ENCODE data around the gene ATP5F1E. TPM values are rescaled to one million over a fixed set of nuclear protein-coding genes. Genes with fewer than 3 reads are reported as not detected.

ATP5F1E gene
- total RNA-seq, 1 donor from 2014 or later: 28.2 TPM

GRCh38 chr20:59025086-59025485 lies 7.0 kb downstream of the ATP5F1E start:
- H3K27me3 ChIP-seq (ENCODE audit: control insufficient read depth in 3 of 3, insufficient read depth in 3 of 3, low read length in 3 of 3): no peaks in the 10 kb centered on the region
- H3K9ac ChIP-seq (ENCODE audit: low read depth in 1 of 3, low read length in 3 of 3): no peak overlapping the region
- H3K9me3 ChIP-seq (ENCODE audit: control insufficient read depth in 3 of 3, low read length in 3 of 3): no peaks in the 10 kb centered on the region
- H3K36me3 ChIP-seq (ENCODE audit: control insufficient read depth in 3 of 3, insufficient read depth in 3 of 3, low read length in 3 of 3): peaks cover 32 to 60% (median 51%) of the 10 kb centered on the region in 3 donors
- no peak overlapping the region for H3K27ac ChIP-seq (ENCODE audit: low read depth, low read length)
- H3K4me3 ChIP-seq (ENCODE audit: low read length in 3 of 3): no peak overlapping the region
- H3K4me1 ChIP-seq (ENCODE audit: control insufficient read depth in 3 of 3, insufficient read depth in 3 of 3, low read length in 3 of 3): peaks cover 9 to 27% (median 20%) of the 10 kb centered on the region in 3 donors

GRCh38 chr20:59024111-59024530 lies 8.0 kb downstream of the ATP5F1E start:
- no peaks in the 10 kb centered on the region for H3K9me3 ChIP-seq (ENCODE audit: control insufficient read depth in 3 of 3, low read length in 3 of 3)
- H3K4me3 ChIP-seq (ENCODE audit: low read length in 3 of 3): no peak overlapping the region
- H3K4me1 ChIP-seq (ENCODE audit: control insufficient read depth in 3 of 3, insufficient read depth in 3 of 3, low read length in 3 of 3): peaks cover 5 to 21% (median 14%) of the 10 kb centered on the region in 3 donors
- H3K27me3 ChIP-seq (ENCODE audit: control insufficient read depth in 3 of 3, insufficient read depth in 3 of 3, low read length in 3 of 3): no peaks in the 10 kb centered on the region
- H3K27ac ChIP-seq (ENCODE audit: low read depth, low read length): no peak overlapping the region
- peaks cover 29 to 51% (median 49%) of the 10 kb centered on the region in 3 donors for H3K36me3 ChIP-seq (ENCODE audit: control insufficient read depth in 3 of 3, insufficient read depth in 3 of 3, low read length in 3 of 3)
- H3K9ac ChIP-seq (ENCODE audit: low read depth in 1 of 3, low read length in 3 of 3): no peak overlapping the region

GRCh38 chr20:59023616-59024015 lies 8.5 kb downstream of the ATP5F1E start:
- peaks cover 29 to 46% (median 44%) of the 10 kb centered on the region in 3 donors for H3K36me3 ChIP-seq (ENCODE audit: control insufficient read depth in 3 of 3, insufficient read depth in 3 of 3, low read length in 3 of 3)
- no peaks in the 10 kb centered on the region for H3K27me3 ChIP-seq (ENCODE audit: control insufficient read depth in 3 of 3, insufficient read depth in 3 of 3, low read length in 3 of 3)
- H3K9me3 ChIP-seq (ENCODE audit: control insufficient read depth in 3 of 3, low read length in 3 of 3): no peaks in the 10 kb centered on the region
- H3K9ac ChIP-seq (ENCODE audit: low read depth in 1 of 3, low read length in 3 of 3): no peak overlapping the region
- no peak overlapping the region for H3K27ac ChIP-seq (ENCODE audit: low read depth, low read length)
- no peak overlapping the region for H3K4me3 ChIP-seq (ENCODE audit: low read length in 3 of 3)
- peaks cover 0 to 16% (median 10%) of the 10 kb centered on the region in 3 donors for H3K4me1 ChIP-seq (ENCODE audit: control insufficient read depth in 3 of 3, insufficient read depth in 3 of 3, low read length in 3 of 3)

GRCh38 chr20:59022754-59023153 lies 9.4 kb downstream of the ATP5F1E start:
- H3K4me3 ChIP-seq (ENCODE audit: low read length in 3 of 3): no peak overlapping the region
- H3K36me3 ChIP-seq (ENCODE audit: control insufficient read depth in 3 of 3, insufficient read depth in 3 of 3, low read length in 3 of 3): peaks cover 29 to 42% (median 38%) of the 10 kb centered on the region in 3 donors
- H3K9ac ChIP-seq (ENCODE audit: low read depth in 1 of 3, low read length in 3 of 3): no peak overlapping the region
- H3K9me3 ChIP-seq (ENCODE audit: control insufficient read depth in 3 of 3, low read length in 3 of 3): no peaks in the 10 kb centered on the region
- peaks cover 0 to 16% (median 8%) of the 10 kb centered on the region in 3 donors for H3K4me1 ChIP-seq (ENCODE audit: control insufficient read depth in 3 of 3, insufficient read depth in 3 of 3, low read length in 3 of 3)
- no peaks in the 10 kb centered on the region for H3K27me3 ChIP-seq (ENCODE audit: control insufficient read depth in 3 of 3, insufficient read depth in 3 of 3, low read length in 3 of 3)
- no peak overlapping the region for H3K27ac ChIP-seq (ENCODE audit: low read depth, low read length)

- Histone ChIP-seq H3K27ac (ENCODE audit: low read depth, low read length) (no peak overlapping the region), H3K4me3 (ENCODE audit: low read length in 3 of 3) (no peak overlapping the region), H3K4me1 (ENCODE audit: control insufficient read depth in 3 of 3, insufficient read depth in 3 of 3, low read length in 3 of 3) (peaks cover 4 to 12% (median 6%) of the 10 kb centered on the region in 3 donors), H3K27me3 (ENCODE audit: control insufficient read depth in 3 of 3, insufficient read depth in 3 of 3, low read length in 3 of 3) (no peaks in the 10 kb centered on the region), H3K9me3 (ENCODE audit: control insufficient read depth in 3 of 3, low read length in 3 of 3) (no peaks in the 10 kb centered on the region), H3K36me3 (ENCODE audit: control insufficient read depth in 3 of 3, insufficient read depth in 3 of 3, low read length in 3 of 3) (peaks cover 26 to 33% (median 29%) of the 10 kb centered on the region in 3 donors), H3K9ac (ENCODE audit: low read depth in 1 of 3, low read length in 3 of 3) (no peak overlapping the region)
These were observed 11.1 kb downstream of the ATP5F1E start for GRCh38 chr20:59020938-59021551.

GRCh38 chr20:59019217-59019616 lies 12.9 kb downstream of the ATP5F1E start, which contains the start of gene TUBB1:
TSS of gene TUBB1 (plus strand) at chr20:59019429. CDS start at chr20:59019523, 94 bp downstream.
- Histone ChIP-seq H3K9ac (ENCODE audit: low read depth in 1 of 3, low read length in 3 of 3) (no peak within 1 kb of the TSS), H3K36me3 (ENCODE audit: control insufficient read depth in 3 of 3, insufficient read depth in 3 of 3, low read length in 3 of 3) (peaks cover 12 to 17% (median 15%) of the 10 kb centered on the region in 3 donors), H3K4me1 (ENCODE audit: control insufficient read depth in 3 of 3, insufficient read depth in 3 of 3, low read length in 3 of 3) (peaks cover 0 to 4% (median 0%) of the 10 kb centered on the region in 3 donors), H3K27ac (ENCODE audit: low read depth, low read length) (no peak within 1 kb of the TSS), H3K9me3 (ENCODE audit: control insufficient read depth in 3 of 3, low read length in 3 of 3) (no peaks in the 10 kb centered on the region), H3K27me3 (ENCODE audit: control insufficient read depth in 3 of 3, insufficient read depth in 3 of 3, low read length in 3 of 3) (no peaks in the 10 kb centered on the region), H3K4me3 (ENCODE audit: low read length in 3 of 3) (no peak within 1 kb of the TSS)

GRCh38 chr20:59018817-59019216 lies 13.3 kb downstream of the ATP5F1E start:
- Histone ChIP-seq H3K9me3 (ENCODE audit: control insufficient read depth in 3 of 3, low read length in 3 of 3) (no peaks in the 10 kb centered on the region), H3K4me1 (ENCODE audit: control insufficient read depth in 3 of 3, insufficient read depth in 3 of 3, low read length in 3 of 3) (peaks cover 0 to 4% (median 0%) of the 10 kb centered on the region in 3 donors), H3K27me3 (ENCODE audit: control insufficient read depth in 3 of 3, insufficient read depth in 3 of 3, low read length in 3 of 3) (no peaks in the 10 kb centered on the region), H3K4me3 (ENCODE audit: low read length in 3 of 3) (no peak overlapping the region), H3K9ac (ENCODE audit: low read depth in 1 of 3, low read length in 3 of 3) (no peak overlapping the region), H3K27ac (ENCODE audit: low read depth, low read length) (no peak overlapping the region), H3K36me3 (ENCODE audit: control insufficient read depth in 3 of 3, insufficient read depth in 3 of 3, low read length in 3 of 3) (peaks cover 8 to 13% (median 11%) of the 10 kb centered on the region in 3 donors)

GRCh38 chr20:59017493-59018231 lies 14.5 kb downstream of the ATP5F1E start:
- Histone ChIP-seq H3K4me1 (ENCODE audit: control insufficient read depth in 3 of 3, insufficient read depth in 3 of 3, low read length in 3 of 3) (peaks cover 0 to 4% (median 0%) of the 10 kb centered on the region in 3 donors), H3K27ac (ENCODE audit: low read depth, low read length) (no peak overlapping the region), H3K9me3 (ENCODE audit: control insufficient read depth in 3 of 3, low read length in 3 of 3) (no peaks in the 10 kb centered on the region), H3K27me3 (ENCODE audit: control insufficient read depth in 3 of 3, insufficient read depth in 3 of 3, low read length in 3 of 3) (no peaks in the 10 kb centered on the region), H3K9ac (ENCODE audit: low read depth in 1 of 3, low read length in 3 of 3) (no peak overlapping the region), H3K36me3 (ENCODE audit: control insufficient read depth in 3 of 3, insufficient read depth in 3 of 3, low read length in 3 of 3) (peaks cover 1 to 2% (median 2%) of the 10 kb centered on the region in 3 donors), H3K4me3 (ENCODE audit: low read length in 3 of 3) (no peak overlapping the region)

GRCh38 chr20:59016795-59017492 lies 15.2 kb downstream of the ATP5F1E start:
- H3K36me3 ChIP-seq (ENCODE audit: control insufficient read depth in 3 of 3, insufficient read depth in 3 of 3, low read length in 3 of 3): no peaks in the 10 kb centered on the region
- H3K9ac ChIP-seq (ENCODE audit: low read depth in 1 of 3, low read length in 3 of 3): no peak overlapping the region
- H3K9me3 ChIP-seq (ENCODE audit: control insufficient read depth in 3 of 3, low read length in 3 of 3): no peaks in the 10 kb centered on the region
- H3K27ac ChIP-seq (ENCODE audit: low read depth, low read length): no peak overlapping the region
- H3K4me3 ChIP-seq (ENCODE audit: low read length in 3 of 3): no peak overlapping the region
- H3K4me1 ChIP-seq (ENCODE audit: control insufficient read depth in 3 of 3, insufficient read depth in 3 of 3, low read length in 3 of 3): peaks cover 0 to 4% (median 0%) of the 10 kb centered on the region in 3 donors
- H3K27me3 ChIP-seq (ENCODE audit: control insufficient read depth in 3 of 3, insufficient read depth in 3 of 3, low read length in 3 of 3): no peaks in the 10 kb centered on the region
